Ishikawa (cell line): ENCODE results near the gene CEP128.

Experiments
- CEBPB ChIP-seq: IDR thresholded peaks from 2 replicates; pipeline ENCODE4 v1.6.1; 2012
- CREB1 ChIP-seq: IDR thresholded peaks from 2 replicates; pipeline ENCODE4 v1.6.1; 2012; ENCODE audit warnings: low read depth
- EGR1 ChIP-seq: IDR thresholded peaks from 2 replicates; pipeline ENCODE4 v1.6.1; 2012
- EP300 ChIP-seq: IDR thresholded peaks from 2 replicates; pipeline ENCODE4 v1.6.1; 2012; ENCODE audit warnings: borderline replicate concordance
- FOXM1 ChIP-seq: IDR thresholded peaks from 2 replicates; pipeline ENCODE4 v1.6.1; 2012; ENCODE audit warnings: low read depth, borderline replicate concordance
- NFIC ChIP-seq: IDR thresholded peaks from 2 replicates; pipeline ENCODE4 v1.6.1; 2012
- RAD21 ChIP-seq: IDR thresholded peaks from 2 replicates; pipeline ENCODE4 v1.6.1; 2012; ENCODE audit warnings: low read depth
- TAF1 ChIP-seq: IDR thresholded peaks from 2 replicates; pipeline ENCODE4 v1.6.1; 2012; ENCODE audit warnings: low read depth, mild to moderate bottlenecking
- TCF12 ChIP-seq: IDR thresholded peaks from 2 replicates; pipeline ENCODE4 v1.6.1; 2012; ENCODE audit warnings: low read depth
- TEAD4 ChIP-seq: IDR thresholded peaks from 2 replicates; pipeline ENCODE4 v1.6.1; 2012
- YY1 ChIP-seq: IDR thresholded peaks from 2 replicates; pipeline ENCODE4 v1.6.1; 2012; ENCODE audit warnings: low read depth
- ZBTB7A ChIP-seq: IDR thresholded peaks from 2 replicates; pipeline ENCODE4 v1.6.1; 2012; ENCODE audit warnings: low read depth
- TF ChIP-seq, protein P1 (sequence below): IDR thresholded peaks from 2 replicates; pipeline ENCODE4 v1.6.1; 2012; ENCODE audit warnings: low read depth, mild to moderate bottlenecking
- TF ChIP-seq, protein P2 (sequence below): IDR thresholded peaks from 2 replicates; pipeline ENCODE4 v1.6.1; 2012
- TF ChIP-seq, protein P3 (sequence below): IDR thresholded peaks from 2 replicates; pipeline ENCODE4 v1.6.1; 2012

CEP128 gene

DNA sequence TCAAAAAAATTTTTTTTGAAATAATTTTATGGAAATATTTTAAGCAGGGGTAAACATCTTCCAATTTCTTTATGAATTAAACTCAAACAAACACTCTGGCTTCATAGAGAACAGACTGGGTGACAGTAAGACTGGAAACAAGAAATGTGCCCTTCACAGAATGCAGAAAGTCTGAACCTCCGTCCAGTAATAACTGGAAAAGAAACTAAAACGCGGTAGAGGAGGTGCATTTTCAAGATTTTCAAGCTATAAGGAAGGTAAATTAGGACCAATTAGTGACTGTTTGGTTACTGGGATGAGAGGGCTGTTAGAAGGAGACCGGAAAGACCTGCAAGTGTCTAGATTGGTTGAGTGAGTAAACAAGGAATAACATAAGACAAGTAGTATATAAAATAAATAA, 245.7 kb downstream of the CEP128 start:
- TF ChIP-seq EP300: no peak
- no peak for TF ChIP-seq CEBPB
- TF ChIP-seq, protein P1, sequence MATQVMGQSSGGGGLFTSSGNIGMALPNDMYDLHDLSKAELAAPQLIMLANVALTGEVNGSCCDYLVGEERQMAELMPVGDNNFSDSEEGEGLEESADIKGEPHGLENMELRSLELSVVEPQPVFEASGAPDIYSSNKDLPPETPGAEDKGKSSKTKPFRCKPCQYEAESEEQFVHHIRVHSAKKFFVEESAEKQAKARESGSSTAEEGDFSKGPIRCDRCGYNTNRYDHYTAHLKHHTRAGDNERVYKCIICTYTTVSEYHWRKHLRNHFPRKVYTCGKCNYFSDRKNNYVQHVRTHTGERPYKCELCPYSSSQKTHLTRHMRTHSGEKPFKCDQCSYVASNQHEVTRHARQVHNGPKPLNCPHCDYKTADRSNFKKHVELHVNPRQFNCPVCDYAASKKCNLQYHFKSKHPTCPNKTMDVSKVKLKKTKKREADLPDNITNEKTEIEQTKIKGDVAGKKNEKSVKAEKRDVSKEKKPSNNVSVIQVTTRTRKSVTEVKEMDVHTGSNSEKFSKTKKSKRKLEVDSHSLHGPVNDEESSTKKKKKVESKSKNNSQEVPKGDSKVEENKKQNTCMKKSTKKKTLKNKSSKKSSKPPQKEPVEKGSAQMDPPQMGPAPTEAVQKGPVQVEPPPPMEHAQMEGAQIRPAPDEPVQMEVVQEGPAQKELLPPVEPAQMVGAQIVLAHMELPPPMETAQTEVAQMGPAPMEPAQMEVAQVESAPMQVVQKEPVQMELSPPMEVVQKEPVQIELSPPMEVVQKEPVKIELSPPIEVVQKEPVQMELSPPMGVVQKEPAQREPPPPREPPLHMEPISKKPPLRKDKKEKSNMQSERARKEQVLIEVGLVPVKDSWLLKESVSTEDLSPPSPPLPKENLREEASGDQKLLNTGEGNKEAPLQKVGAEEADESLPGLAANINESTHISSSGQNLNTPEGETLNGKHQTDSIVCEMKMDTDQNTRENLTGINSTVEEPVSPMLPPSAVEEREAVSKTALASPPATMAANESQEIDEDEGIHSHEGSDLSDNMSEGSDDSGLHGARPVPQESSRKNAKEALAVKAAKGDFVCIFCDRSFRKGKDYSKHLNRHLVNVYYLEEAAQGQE: no peak
- no peak for TF ChIP-seq TCF12
- TF ChIP-seq RAD21: no peak
- no peak for TF ChIP-seq CREB1
- no peak for TF ChIP-seq YY1
- no peak for TF ChIP-seq TEAD4
- TF ChIP-seq EGR1: no peak
- no peak for TF ChIP-seq ZBTB7A
- TF ChIP-seq, protein P2, sequence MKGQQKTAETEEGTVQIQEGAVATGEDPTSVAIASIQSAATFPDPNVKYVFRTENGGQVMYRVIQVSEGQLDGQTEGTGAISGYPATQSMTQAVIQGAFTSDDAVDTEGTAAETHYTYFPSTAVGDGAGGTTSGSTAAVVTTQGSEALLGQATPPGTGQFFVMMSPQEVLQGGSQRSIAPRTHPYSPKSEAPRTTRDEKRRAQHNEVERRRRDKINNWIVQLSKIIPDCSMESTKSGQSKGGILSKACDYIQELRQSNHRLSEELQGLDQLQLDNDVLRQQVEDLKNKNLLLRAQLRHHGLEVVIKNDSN: no peak
- TF ChIP-seq TAF1: no peak
- TF ChIP-seq FOXM1: no peak
- no peak for TF ChIP-seq NFIC
- TF ChIP-seq, protein P3, sequence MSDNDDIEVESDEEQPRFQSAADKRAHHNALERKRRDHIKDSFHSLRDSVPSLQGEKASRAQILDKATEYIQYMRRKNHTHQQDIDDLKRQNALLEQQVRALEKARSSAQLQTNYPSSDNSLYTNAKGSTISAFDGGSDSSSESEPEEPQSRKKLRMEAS: no peak

DNA sequence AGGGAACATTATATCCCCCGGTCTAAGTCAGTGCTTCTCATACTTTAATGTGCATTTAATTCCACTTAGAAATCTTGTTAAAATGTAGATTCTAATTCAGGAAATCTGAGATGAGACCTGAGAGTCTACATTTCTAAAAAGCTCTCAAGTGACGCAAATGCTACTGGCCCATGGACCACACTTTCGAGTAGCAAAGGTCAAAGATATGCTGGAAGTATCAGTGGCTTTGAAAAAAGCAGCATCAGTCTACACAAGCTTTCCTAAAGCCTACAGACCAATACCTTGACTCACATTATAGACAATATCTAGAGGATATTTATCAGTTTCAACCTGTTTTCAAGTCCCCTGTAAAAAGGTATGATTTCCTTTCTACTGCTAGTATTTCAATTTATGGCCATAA, 248.6 kb downstream of the CEP128 start:
- TF ChIP-seq EP300 (no peak), CEBPB (no peak), TAF1 (no peak)
- TF ChIP-seq, protein P2: no peak

DNA sequence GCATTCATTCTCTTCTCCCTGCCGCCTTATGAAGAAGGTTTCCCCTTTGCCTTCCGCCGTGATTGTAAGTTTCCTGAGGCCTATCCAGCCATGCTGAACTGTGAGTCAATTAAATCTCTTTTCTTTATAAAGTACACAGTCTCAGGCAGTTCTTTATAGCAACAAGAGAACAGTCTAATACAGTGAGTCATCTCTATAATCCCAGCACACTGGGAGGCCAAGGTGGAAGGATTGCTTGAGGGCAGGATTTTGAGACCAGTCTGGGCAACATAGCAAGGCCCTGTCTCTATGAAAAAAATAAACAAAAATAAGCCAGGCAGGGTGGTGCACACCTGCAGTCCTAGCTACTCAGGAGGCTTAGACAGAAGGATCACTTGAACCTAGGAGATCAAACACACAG, 259.9 kb downstream of the CEP128 start:
- TF ChIP-seq, protein P2: no peak
- TF ChIP-seq NFIC (no peak), FOXM1 (no peak), CREB1 (no peak), EGR1 (no peak)

DNA sequence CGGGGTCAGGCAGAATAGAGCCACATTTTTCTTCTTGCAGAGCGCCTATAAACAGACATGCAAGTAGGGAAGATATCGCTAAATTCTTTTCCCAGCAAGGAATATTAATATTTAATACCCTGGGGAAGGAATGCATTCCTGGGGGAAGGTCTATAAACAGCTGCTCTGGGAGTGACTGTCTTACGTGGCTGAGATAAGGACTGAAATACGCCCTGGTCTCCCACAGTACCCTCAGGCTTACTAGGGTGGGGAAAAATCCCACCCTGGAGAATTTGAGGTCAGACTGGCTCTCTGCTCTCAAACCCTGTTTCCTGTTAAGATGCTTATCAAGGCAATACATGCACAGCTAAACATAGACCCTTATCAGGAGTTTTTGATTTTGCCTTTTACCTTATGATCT, 262.3 kb downstream of the CEP128 start:
- TF ChIP-seq EGR1: no peak
- TF ChIP-seq TEAD4: no peak
- TF ChIP-seq ZBTB7A: no peak
- TF ChIP-seq, protein P1: no peak

DNA sequence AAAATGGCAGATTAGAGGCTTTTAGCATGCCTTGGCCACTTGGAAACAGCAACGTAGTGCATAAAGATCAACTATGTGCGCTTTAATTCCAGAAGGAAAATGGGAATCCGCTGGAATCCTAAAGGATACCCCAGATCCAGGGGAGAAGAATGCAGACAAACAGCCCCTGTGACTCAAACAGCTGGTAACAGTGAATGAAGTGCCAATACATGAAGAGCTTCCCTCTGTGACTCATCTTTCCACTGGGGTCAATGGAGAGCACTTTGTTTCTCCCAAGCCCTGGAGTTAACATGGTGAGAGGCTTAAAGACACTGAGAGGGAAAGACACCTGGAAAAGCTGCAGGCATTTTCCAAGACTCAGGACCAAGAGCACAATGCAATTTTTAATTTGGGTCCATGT, 263.1 kb downstream of the CEP128 start:
- TF ChIP-seq EP300: no peak
- no peak for TF ChIP-seq CEBPB
- TF ChIP-seq, protein P2: no peak
- TF ChIP-seq, protein P1: no peak
- no peak for TF ChIP-seq TAF1
- TF ChIP-seq TCF12: no peak
- TF ChIP-seq, protein P3: no peak
- no peak for TF ChIP-seq NFIC
- no peak for TF ChIP-seq CREB1
- no peak for TF ChIP-seq FOXM1
